Ascending aorta (tissue), 2 donors: ENCODE data around the gene ITK. TPM values are rescaled to one million over a fixed set of nuclear protein-coding genes. Genes with fewer than 3 reads are reported as not detected.

Source experiments
- DNase-seq, 2 donors: peaks; one replicate each; pipeline ENCODE4 v3.0.0-alpha.2; 2019; ENCODE audit warnings: low spot score in 2 of 2
- H3K27ac ChIP-seq, 2 donors: fragments of 200-600 bp; sonication (generic); one replicate each; pipeline ENCODE4 v1.5.1; 2016 to 2017; ENCODE audit warnings: mild to moderate bottlenecking in 1 of 2
- H3K27me3 ChIP-seq: fragments of 200-600 bp; sonication (generic); one replicate; pipeline ENCODE4 v1.5.1; 2017
- H3K36me3 ChIP-seq, 2 donors: fragments of 200-600 bp; sonication (generic); one replicate each; pipeline ENCODE4 v1.5.1; 2016
- H3K4me1 ChIP-seq, 2 donors: fragments of 200-600 bp; sonication (generic); one replicate each; pipeline ENCODE4 v1.5.1; 2016 to 2017; ENCODE audit warnings: mild to moderate bottlenecking in 1 of 2
- H3K4me3 ChIP-seq, 2 donors: fragments of 200-600 bp; sonication (generic); one replicate each; pipeline ENCODE4 v1.5.1; 2016 to 2017; ENCODE audit warnings: mild to moderate bottlenecking in 1 of 2
- H3K9me3 ChIP-seq, 2 donors: fragments of 200-600 bp; sonication (generic); one replicate each; pipeline ENCODE4 v1.5.1; 2016
- CTCF ChIP-seq, 3 experiments: fragments of 200-600 bp in 2 of 3; fragments of 450-650 bp in 1 of 3; sonication (generic) in 2 of 3; IDR thresholded peaks; one replicate each; pipeline ENCODE4 v1.5.1; 2016 to 2019; ENCODE audit warnings: antibody characterized with exemption in 3 of 3, mild to moderate bottlenecking in 1 of 3, moderate library complexity in 1 of 3
- intact Hi-C: fragments of 100-400 bp; cut with DNase I; formaldehyde crosslinking; loops from one replicate; pipeline ENCODE4 v1.15.1; 2023
- total RNA-seq: library from RNA; depleted of rRNA; stranded (reverse); fragments of >200 nt; gene quantifications from one replicate; pipeline ENCODE4 v1.1.0, GENCODE V29; 2016

Gene ITK
- total RNA-seq, 1 donor from 2014 or later = 0.43 TPM

GRCh38 chr5:157159209-157159751 lies 21.4 kb upstream of the ITK start:
- TF ChIP-seq CTCF (IDR thresholded peaks at IDR 0.05) = no peak
- Histone ChIP-seq H3K4me1 (no peaks in the 10 kb centered on the region), H3K27ac (no peak overlapping the region), H3K9me3 (no peaks in the 10 kb centered on the region), H3K27me3 (no peaks in the 10 kb centered on the region), H3K4me3 (no peak overlapping the region), H3K36me3 (no peaks in the 10 kb centered on the region)
- intact Hi-C loops = loop anchor here (2.0 kb wide), 1 partner anchor 162 kb away; no protein-coding TSS in a partner anchor
- DNase-seq = no peak

GRCh38 chr5:157160001-157160400 lies 20.6 kb upstream of the ITK start:
- H3K4me1 ChIP-seq = no peaks in the 10 kb centered on the region
- intact Hi-C loops = no loop called here
- no peaks in the 10 kb centered on the region for H3K36me3 ChIP-seq
- H3K27ac ChIP-seq = no peak overlapping the region
- H3K27me3 ChIP-seq = no peaks in the 10 kb centered on the region
- no peaks in the 10 kb centered on the region for H3K9me3 ChIP-seq
- H3K4me3 ChIP-seq = no peak overlapping the region
- no peak for TF ChIP-seq CTCF (IDR thresholded peaks at IDR 0.05)
- no peak for DNase-seq

- Histone ChIP-seq H3K27me3 (no peaks in the 10 kb centered on the region), H3K9me3 (no peaks in the 10 kb centered on the region), H3K27ac (no peak overlapping the region), H3K4me1 (no peaks in the 10 kb centered on the region), H3K36me3 (no peaks in the 10 kb centered on the region), H3K4me3 (no peak overlapping the region)
- intact Hi-C loops = no loop called here
- DNase-seq = no peak
- TF ChIP-seq CTCF (IDR thresholded peaks at IDR 0.05) = no peak
These were observed 18.6 kb upstream of the ITK start for GRCh38 chr5:157161996-157162395.

- intact Hi-C loops = no loop called here
- Histone ChIP-seq H3K9me3 (no peaks in the 10 kb centered on the region), H3K36me3 (no peaks in the 10 kb centered on the region), H3K27me3 (no peaks in the 10 kb centered on the region), H3K27ac (no peak overlapping the region), H3K4me1 (no peaks in the 10 kb centered on the region), H3K4me3 (no peak overlapping the region)
- no peak for TF ChIP-seq CTCF (IDR thresholded peaks at IDR 0.05)
- no peak for DNase-seq
These were observed 17.6 kb upstream of the ITK start for GRCh38 chr5:157162919-157163510.

GRCh38 chr5:157164521-157164920 lies 16.1 kb upstream of the ITK start:
- intact Hi-C loops = no loop called here
- TF ChIP-seq CTCF (IDR thresholded peaks at IDR 0.05) = no peak
- no peaks in the 10 kb centered on the region for H3K4me1 ChIP-seq

More at GRCh38 chr5:157164521-157164920, 16.1 kb upstream of the ITK start:
- no peaks in the 10 kb centered on the region for H3K9me3 ChIP-seq
- DNase-seq = no peak
- H3K36me3 ChIP-seq = no peaks in the 10 kb centered on the region
- no peaks in the 10 kb centered on the region for H3K27me3 ChIP-seq
- no peak overlapping the region for H3K4me3 ChIP-seq
- H3K27ac ChIP-seq = no peak overlapping the region
